GM12874 (cell line): ENCODE data around the gene PRKAR2A.

Source experiments
- TF ChIP-seq, protein P1 (sequence below): IDR thresholded peaks from 2 replicates; pipeline ENCODE4 v1.5.1; 2011; ENCODE audit warnings: low read depth, mild to moderate bottlenecking, control low read depth, low read length, moderate library complexity; ENCODE audit not compliant: insufficient read depth

The PRKAR2A gene

DNA sequence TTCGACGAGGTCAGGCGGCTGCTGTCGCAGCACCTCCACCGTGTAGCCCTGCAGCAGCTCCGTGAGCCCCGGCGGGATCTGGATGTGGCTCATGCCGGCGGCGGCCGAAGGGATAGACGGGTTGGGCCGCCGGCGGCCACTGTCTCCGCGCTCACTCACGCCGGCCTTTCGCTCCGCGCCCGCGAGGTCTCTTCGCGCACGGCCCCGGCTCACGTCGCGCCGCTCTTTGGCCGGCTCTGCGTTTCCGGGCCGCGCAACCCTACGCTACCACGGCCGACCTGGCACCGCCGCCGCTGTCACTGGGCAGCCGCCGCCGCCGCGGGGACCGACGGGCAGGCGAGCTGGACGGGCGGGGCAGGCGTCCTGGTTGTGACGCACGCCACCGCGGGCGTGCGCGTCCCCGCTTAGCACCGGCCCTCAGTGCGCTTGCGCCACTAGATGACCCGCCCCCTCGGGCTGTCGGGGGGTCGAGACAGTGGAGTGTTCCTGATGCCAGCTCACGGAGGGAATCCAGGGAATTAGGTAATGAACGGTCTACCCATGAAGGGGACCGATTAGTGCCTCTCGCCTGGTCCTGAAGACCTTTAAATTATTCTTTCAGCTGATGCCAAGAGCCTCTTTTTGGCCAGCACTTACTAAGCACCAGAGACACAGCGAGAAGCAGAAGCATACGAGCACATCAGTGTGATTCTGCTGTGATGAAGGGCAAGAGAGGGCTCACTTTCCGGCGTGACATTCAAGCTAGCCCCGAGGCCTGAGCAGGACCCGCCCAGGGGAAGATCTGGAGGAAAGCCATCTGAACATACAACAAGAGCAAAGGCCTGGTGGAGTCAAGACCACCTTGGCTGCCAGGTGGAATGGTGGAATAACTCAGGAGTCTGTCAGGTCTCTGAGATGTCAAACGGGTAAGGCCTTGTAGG is at the start of gene PRKAR2A:
Gene PRKAR2A, minus strand, starts transcription at position 371 of the 920 bp plus-strand sequence. Its CDS starts 278 bp downstream, at position 93.
- TF ChIP-seq, protein P1, sequence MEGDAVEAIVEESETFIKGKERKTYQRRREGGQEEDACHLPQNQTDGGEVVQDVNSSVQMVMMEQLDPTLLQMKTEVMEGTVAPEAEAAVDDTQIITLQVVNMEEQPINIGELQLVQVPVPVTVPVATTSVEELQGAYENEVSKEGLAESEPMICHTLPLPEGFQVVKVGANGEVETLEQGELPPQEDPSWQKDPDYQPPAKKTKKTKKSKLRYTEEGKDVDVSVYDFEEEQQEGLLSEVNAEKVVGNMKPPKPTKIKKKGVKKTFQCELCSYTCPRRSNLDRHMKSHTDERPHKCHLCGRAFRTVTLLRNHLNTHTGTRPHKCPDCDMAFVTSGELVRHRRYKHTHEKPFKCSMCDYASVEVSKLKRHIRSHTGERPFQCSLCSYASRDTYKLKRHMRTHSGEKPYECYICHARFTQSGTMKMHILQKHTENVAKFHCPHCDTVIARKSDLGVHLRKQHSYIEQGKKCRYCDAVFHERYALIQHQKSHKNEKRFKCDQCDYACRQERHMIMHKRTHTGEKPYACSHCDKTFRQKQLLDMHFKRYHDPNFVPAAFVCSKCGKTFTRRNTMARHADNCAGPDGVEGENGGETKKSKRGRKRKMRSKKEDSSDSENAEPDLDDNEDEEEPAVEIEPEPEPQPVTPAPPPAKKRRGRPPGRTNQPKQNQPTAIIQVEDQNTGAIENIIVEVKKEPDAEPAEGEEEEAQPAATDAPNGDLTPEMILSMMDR: no peak

DNA sequence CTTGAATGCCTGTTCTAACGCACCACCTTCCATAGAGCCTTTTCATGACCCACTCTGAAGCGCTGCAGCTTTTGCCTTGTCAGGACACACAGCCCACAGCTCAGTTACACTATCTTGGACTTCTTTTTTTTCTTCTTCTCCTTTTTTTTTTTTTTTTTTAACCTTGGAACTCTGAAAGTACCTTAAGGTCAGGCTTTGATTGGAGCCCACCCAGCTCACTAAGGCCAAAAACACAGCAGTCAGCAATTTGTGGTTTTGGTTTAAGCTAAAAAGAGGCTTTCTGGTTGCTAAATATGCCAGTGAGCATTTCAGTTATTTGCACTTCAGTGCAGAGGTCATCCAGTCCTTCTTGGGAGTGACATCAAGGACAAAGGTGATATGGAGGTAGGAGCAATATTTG is 49.3 kb upstream of the PRKAR2A start:
- TF ChIP-seq, protein P1: no peak

DNA sequence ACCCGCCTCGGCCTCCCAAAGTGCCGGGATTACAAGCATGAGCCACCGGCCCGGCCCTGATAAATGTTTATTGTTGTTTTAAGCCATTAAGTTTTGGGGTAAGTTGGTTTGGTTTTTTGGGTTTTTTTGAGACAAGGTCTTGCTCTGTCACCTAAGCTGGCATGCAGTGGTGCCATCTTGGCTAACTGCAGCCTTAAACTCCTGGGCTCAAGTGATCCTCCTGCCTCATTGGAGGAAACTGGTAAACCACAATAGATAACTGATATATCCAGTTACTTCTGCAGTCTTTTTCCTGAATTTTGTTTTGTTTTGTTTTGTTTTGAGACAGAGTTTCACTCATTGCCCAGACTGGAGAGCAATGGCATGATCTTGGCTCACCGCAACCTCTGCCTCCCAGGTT is 46.8 kb upstream of the PRKAR2A start:
- TF ChIP-seq, protein P1: no peak

DNA sequence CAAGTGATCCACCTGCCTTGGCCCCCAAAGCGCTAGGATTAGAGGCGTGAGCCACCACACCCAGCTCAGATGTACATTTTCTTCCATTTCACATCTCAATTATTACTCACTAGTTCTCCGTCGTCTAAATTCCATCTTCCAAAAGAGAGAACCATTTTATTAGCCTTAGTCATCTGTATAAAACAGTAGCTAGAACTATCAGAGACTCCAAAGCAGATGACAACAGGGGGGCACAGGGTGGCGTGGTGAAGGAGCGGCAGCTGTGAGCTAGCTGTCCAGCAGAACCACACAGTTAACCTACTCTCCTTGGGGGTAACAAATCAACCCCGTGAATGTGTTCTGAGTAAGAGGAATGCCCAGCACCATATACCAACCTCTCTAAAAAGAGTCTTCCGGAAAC is 43.9 kb upstream of the PRKAR2A start:
- TF ChIP-seq, protein P1: no peak

DNA sequence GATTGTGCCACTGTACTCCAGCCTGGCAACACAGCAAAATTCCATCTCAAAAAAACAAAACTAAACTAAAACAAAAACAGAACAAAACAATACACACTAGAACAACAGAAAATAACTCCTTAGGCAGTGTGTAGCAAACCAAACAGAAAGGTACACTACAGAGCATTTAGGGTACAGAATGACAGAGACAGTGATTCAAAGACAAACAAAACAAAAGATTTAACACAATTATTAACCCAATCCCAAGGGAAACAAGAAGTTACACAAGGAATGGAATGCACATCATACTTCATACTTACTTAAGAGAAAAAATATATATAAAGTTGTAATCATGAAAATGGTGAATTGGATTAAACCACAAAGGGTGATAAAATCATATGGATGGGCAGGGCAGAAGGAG is 38.1 kb upstream of the PRKAR2A start:
- TF ChIP-seq, protein P1: no peak

DNA sequence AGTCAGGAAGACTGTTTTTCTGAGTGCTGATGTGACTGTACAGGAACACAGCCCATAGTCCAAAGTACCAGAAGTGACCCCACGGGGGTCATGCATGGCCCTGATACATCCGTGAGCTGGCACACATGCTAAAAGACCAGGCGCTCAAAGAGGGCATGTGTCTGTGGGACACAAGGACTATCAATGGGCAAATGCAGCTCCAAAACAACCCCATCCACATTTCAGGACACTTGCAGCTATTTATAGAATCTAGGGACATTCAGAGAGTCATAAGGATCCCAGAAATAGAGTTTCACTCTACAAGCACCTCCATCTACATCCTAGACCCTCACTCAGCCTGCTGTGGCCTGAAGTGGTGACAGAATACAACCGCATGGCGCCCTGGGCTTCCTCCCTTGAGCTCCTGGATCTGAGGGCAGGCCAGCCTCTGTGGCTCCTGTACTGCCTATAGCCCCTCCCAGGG is 34.0 kb upstream of the PRKAR2A start:
- TF ChIP-seq, protein P1: no peak

DNA sequence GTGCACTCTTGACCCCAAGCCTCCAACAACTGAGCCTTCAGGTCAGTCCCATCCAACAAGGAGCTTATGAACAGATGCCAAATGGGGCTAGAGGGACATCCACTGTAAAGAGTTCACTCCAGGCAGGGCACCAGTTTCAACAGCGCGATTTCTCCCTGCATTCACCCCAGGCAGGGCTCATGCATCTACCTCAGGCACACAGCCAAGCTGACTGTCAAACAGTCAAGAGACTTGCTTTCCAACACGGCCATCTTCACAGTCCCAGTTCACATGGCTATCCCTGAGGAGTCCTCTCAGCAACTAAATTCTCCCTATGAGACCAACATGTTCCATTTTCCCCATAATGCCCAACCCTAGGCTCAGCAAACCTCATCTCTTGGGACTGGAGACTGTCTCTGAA is 33.3 kb upstream of the PRKAR2A start:
- TF ChIP-seq, protein P1: no peak
